H1 (cell line): ENCODE data around the gene PLPPR1. TPM values are rescaled to one million over a fixed set of nuclear protein-coding genes. Genes with fewer than 3 reads are reported as not detected.

ENCODE experiments used
- CTCF ChIA-PET: fragments of 300-600 bp; sonication (Branson Sonifier 250); formaldehyde crosslinking; loops from one replicate; lab custom pipeline; 2021; ENCODE audit not compliant: partially characterized antibody; lab: Charles Lee
- POLR2A ChIA-PET: fragments of 300-600 bp; sonication (Branson Sonifier 250); formaldehyde crosslinking; loops from one replicate; lab custom pipeline; 2021; ENCODE audit warnings: inconsistent platforms; ENCODE audit not compliant: partially characterized antibody; lab: Charles Lee
- DNase-seq, 2 experiments: peaks; one replicate each; pipeline versions ENCODE4 v3.0.0 to v3.0.0-alpha.2; 2010 to 2022; ENCODE audit warnings: low spot score in 2 of 2, low read depth in 1 of 2, mixed read lengths in 1 of 2
- FAIRE-seq: peaks from 2 replicates; lab custom pipeline; 2011; peaks lifted over from hg19 to GRCh38; lab: Jason Lieb, UNC
- H2AFZ ChIP-seq: 2 replicates; pipeline ENCODE4 v1.8.1; 2012; ENCODE audit warnings: low read length, inconsistent platforms
- H2AK5ac ChIP-seq: 2 replicates; pipeline ENCODE4 v1.6.1; 2013; ENCODE audit warnings: low read depth, low read length
- H2BK120ac ChIP-seq: replicated peaks from 2 replicates; pipeline ENCODE3; 2013; ENCODE audit warnings: low read depth, low read length, inconsistent platforms
- H2BK12ac ChIP-seq: 2 replicates; pipeline ENCODE4 v1.6.1; 2013; ENCODE audit warnings: low read depth, low read length
- H2BK15ac ChIP-seq: 2 replicates; pipeline ENCODE4 v1.6.1; 2013; ENCODE audit warnings: low read length
- H2BK20ac ChIP-seq: 2 replicates; pipeline ENCODE4 v1.6.1; 2013; ENCODE audit warnings: low read length
- H2BK5ac ChIP-seq: 2 replicates; pipeline ENCODE4 v1.6.1; 2013; ENCODE audit warnings: low read depth, low read length
- H3K14ac ChIP-seq: 2 replicates; pipeline ENCODE4 v1.6.1; 2013; ENCODE audit warnings: inconsistent platforms; ENCODE audit not compliant: insufficient read length
- H3K18ac ChIP-seq: 2 replicates; pipeline ENCODE4 v1.6.1; 2013; ENCODE audit warnings: low read length; ENCODE audit errors: extremely low read depth
- H3K23ac ChIP-seq: 2 replicates; pipeline ENCODE4 v1.6.1; 2013; ENCODE audit warnings: inconsistent platforms; ENCODE audit not compliant: insufficient read length
- H3K23me2 ChIP-seq: 2 replicates; pipeline ENCODE4 v1.6.1; 2013; ENCODE audit warnings: low read depth, low read length
- H3K27ac ChIP-seq: 2 replicates; pipeline ENCODE4 v1.6.1; 2011; ENCODE audit warnings: low read depth, low read length, inconsistent platforms
- H3K27me3 ChIP-seq, 4 experiments: replicated peaks in 1 of 4; 1 replicate in 1 of 4; 2 replicates in 3 of 4; pipeline versions ENCODE4 v1.6.1 to v1.8.1; 2011 to 2013; ENCODE audit warnings: low read length in 3 of 4, mild to moderate bottlenecking in 3 of 4, inconsistent platforms in 2 of 4, mixed read lengths in 2 of 4, moderate library complexity in 1 of 4; ENCODE audit not compliant: control insufficient read depth in 3 of 4, insufficient read depth in 3 of 4; ENCODE audit errors: extremely low read depth in 1 of 4
- H3K36me3 ChIP-seq, 4 experiments: 2 replicates each; pipeline versions ENCODE4 v1.6.1 to v1.8.1; 2011 to 2013; ENCODE audit warnings: mild to moderate bottlenecking in 4 of 4, low read length in 3 of 4, moderate library complexity in 2 of 4, control low read depth in 1 of 4, inconsistent platforms in 1 of 4; ENCODE audit not compliant: insufficient read depth in 4 of 4, control insufficient read depth in 2 of 4
- H3K4ac ChIP-seq: replicated peaks from 2 replicates; pipeline ENCODE3; 2013; ENCODE audit warnings: low read length, low read depth, mixed read lengths, inconsistent platforms; ENCODE audit not compliant: insufficient read length
- H3K4me1 ChIP-seq, 4 experiments: replicated peaks in 1 of 4; 1 replicate in 1 of 4; 2 replicates in 3 of 4; pipeline versions ENCODE4 v1.6.1 to v1.8.1; 2011 to 2013; ENCODE audit warnings: low read length in 3 of 4, inconsistent platforms in 2 of 4, mixed read lengths in 1 of 4; ENCODE audit not compliant: insufficient read depth in 4 of 4, control insufficient read depth in 3 of 4
- H3K4me2 ChIP-seq, 2 experiments: 2 replicates each; pipeline versions ENCODE4 v1.6.1 to v1.8.1; 2011 to 2013; ENCODE audit warnings: low read depth in 2 of 2, low read length in 2 of 2, control low read depth in 1 of 2, inconsistent platforms in 1 of 2, mild to moderate bottlenecking in 1 of 2; ENCODE audit not compliant: insufficient read depth in 1 of 2
- H3K4me3 ChIP-seq, 4 experiments: fragments of 200-600, 300-600 bp in 1 of 4; sonication (generic), shearing (Covaris generic), sonication (Bioruptor Twin) in 1 of 4; 2 replicates each; pipeline versions ENCODE4 v1.5.1 to v1.8.1; 2011 to 2016; ENCODE audit warnings: low read length in 4 of 4, low read depth in 3 of 4, control low read depth in 2 of 4, inconsistent platforms in 2 of 4, mild to moderate bottlenecking in 2 of 4, mixed read lengths in 1 of 4, moderate library complexity in 1 of 4; ENCODE audit not compliant: insufficient read depth in 2 of 4; ENCODE audit errors: extremely low read depth in 1 of 4
- H3K56ac ChIP-seq: replicated peaks from 2 replicates; pipeline ENCODE3; 2013; ENCODE audit warnings: low read depth, mild to moderate bottlenecking, mixed read lengths, low read length, inconsistent platforms; ENCODE audit not compliant: insufficient read length
- H3K79me1 ChIP-seq: 2 replicates; pipeline ENCODE4 v1.6.1; 2013; ENCODE audit warnings: low read depth, low read length, control low read depth
- H3K79me2 ChIP-seq, 2 experiments: 2 replicates each; pipeline versions ENCODE4 v1.6.1 to v1.8.1; 2012 to 2013; ENCODE audit warnings: low read length in 2 of 2, mild to moderate bottlenecking in 2 of 2, inconsistent platforms in 1 of 2; ENCODE audit not compliant: insufficient read depth in 2 of 2, control insufficient read depth in 1 of 2
- H3K9ac ChIP-seq, 4 experiments: replicated peaks in 1 of 4; 1 replicate in 1 of 4; 2 replicates in 3 of 4; pipeline versions ENCODE4 v1.6.1 to v1.8.1; 2011 to 2013; ENCODE audit warnings: low read depth in 3 of 4, low read length in 3 of 4, control low read depth in 2 of 4, mild to moderate bottlenecking in 2 of 4, moderate library complexity in 2 of 4, inconsistent platforms in 1 of 4; ENCODE audit errors: extremely low read depth in 1 of 4
- H3K9me3 ChIP-seq, 2 experiments: 2 replicates each; pipeline versions ENCODE4 v1.6.1 to v1.8.1; 2012 to 2013; ENCODE audit warnings: mild to moderate bottlenecking in 2 of 2, moderate library complexity in 2 of 2, control low read depth in 1 of 2, inconsistent platforms in 1 of 2, low read depth in 1 of 2, low read length in 1 of 2, mixed read lengths in 1 of 2; ENCODE audit not compliant: insufficient read depth in 2 of 2
- H4K20me1 ChIP-seq, 2 experiments: replicated peaks in 1 of 2; 2 replicates each; pipeline versions ENCODE3 to v1.8.1; 2011 to 2013; ENCODE audit warnings: inconsistent platforms in 2 of 2, low read length in 2 of 2, mild to moderate bottlenecking in 1 of 2; ENCODE audit not compliant: insufficient read depth in 2 of 2, control insufficient read depth in 1 of 2
- H4K5ac ChIP-seq: 2 replicates; pipeline ENCODE4 v1.6.1; 2013; ENCODE audit warnings: low read length, low read depth, mixed read lengths, inconsistent platforms; ENCODE audit not compliant: insufficient read length
- H4K8ac ChIP-seq: 2 replicates; pipeline ENCODE4 v1.8.0; 2013; ENCODE audit warnings: mild to moderate bottlenecking, moderate library complexity, low read length, inconsistent platforms; ENCODE audit not compliant: insufficient read depth; ENCODE audit errors: extremely low read depth
- H4K91ac ChIP-seq: replicated peaks from 2 replicates; pipeline ENCODE3; 2013; ENCODE audit warnings: low read length, mixed read lengths, inconsistent platforms; ENCODE audit not compliant: insufficient read length
- BRCA1 ChIP-seq: IDR thresholded peaks from 2 replicates; pipeline ENCODE4 v1.6.1; 2012; ENCODE audit warnings: low read depth, low read length, improper control_type of control experiment
- CBX5 ChIP-seq: fragments of 300-800, 300-1000 bp; sonication (generic); IDR thresholded peaks from 2 replicates; pipeline ENCODE4 v1.7.1; 2016; ENCODE audit warnings: antibody characterized with exemption, low read length, low read depth
- EP300 ChIP-seq, 2 experiments: IDR thresholded peaks; 1 replicate in 1 of 2; 2 replicates in 1 of 2; pipeline ENCODE4 v1.6.1; 2011 to 2012; ENCODE audit warnings: low read depth in 2 of 2, low read length in 2 of 2, mild to moderate bottlenecking in 2 of 2, borderline replicate concordance in 1 of 2, inconsistent platforms in 1 of 2, moderate library complexity in 1 of 2
- GTF2F1 ChIP-seq: IDR thresholded peaks from 2 replicates; pipeline ENCODE4 v1.6.1; 2012; ENCODE audit warnings: low read depth, low read length, improper control_type of control experiment, borderline replicate concordance
- HDAC2 ChIP-seq, 2 experiments: fragments of 300-600 bp in 1 of 2; sonication (generic) in 1 of 2; IDR thresholded peaks; 2 replicates each; pipeline ENCODE4 v1.6.1; 2011 to 2012; ENCODE audit warnings: low read depth in 2 of 2, low read length in 2 of 2, mild to moderate bottlenecking in 2 of 2, moderate library complexity in 2 of 2, borderline replicate concordance in 1 of 2, inconsistent platforms in 1 of 2
- POLR2A ChIP-seq, 2 experiments: IDR thresholded peaks; 1 replicate in 1 of 2; 2 replicates in 1 of 2; pipeline ENCODE4 v1.6.1; 2011; ENCODE audit warnings: low read depth in 2 of 2, low read length in 2 of 2, mild to moderate bottlenecking in 2 of 2; ENCODE audit errors: control extremely low read depth in 1 of 2
- RBBP5 ChIP-seq: IDR thresholded peaks from 2 replicates; pipeline ENCODE4 v1.7.1; 2012; ENCODE audit warnings: low read depth, mild to moderate bottlenecking, inconsistent platforms, low read length, moderate library complexity, borderline replicate concordance
- RFX5 ChIP-seq: IDR thresholded peaks from 2 replicates; pipeline ENCODE4 v1.6.1; 2011; ENCODE audit warnings: low read depth, low read length, improper control_type of control experiment, borderline replicate concordance
- SIN3A ChIP-seq, 2 experiments: IDR thresholded peaks in 1 of 2; conservative IDR thresholded peaks in 1 of 2; 2 replicates each; pipeline ENCODE4 v1.6.1; 2011 to 2012; ENCODE audit warnings: low read length in 2 of 2, improper control_type of control experiment in 1 of 2, low read depth in 1 of 2, mild to moderate bottlenecking in 1 of 2
- SRF ChIP-seq: IDR thresholded peaks from 2 replicates; pipeline ENCODE4 v1.6.1; 2011; ENCODE audit warnings: mild to moderate bottlenecking, low read depth, low read length, moderate library complexity
- TBP ChIP-seq: IDR thresholded peaks from 2 replicates; pipeline ENCODE4 v1.6.1; 2011; ENCODE audit warnings: low read depth, low read length, improper control_type of control experiment
- TEAD4 ChIP-seq: IDR thresholded peaks from 2 replicates; pipeline ENCODE4 v1.6.1; 2012; ENCODE audit warnings: low read depth, low read length, inconsistent platforms, mixed read lengths
- USF2 ChIP-seq: IDR thresholded peaks from 2 replicates; pipeline ENCODE4 v1.6.1; 2011; ENCODE audit warnings: low read length, improper control_type of control experiment
- ZNF274 ChIP-seq: IDR thresholded peaks from 2 replicates; pipeline ENCODE4 v1.7.0; 2012; ENCODE audit warnings: low read length, borderline replicate concordance; ENCODE audit errors: extremely low read depth
- polyA plus RNA-seq, 7 experiments: library from polyadenylated mRNA; depleted of rRNA in 3 of 7; stranded (reverse) in 5 of 7; unstranded in 2 of 7; fragments of >200 nt in 5 of 7; fragments of 200-250 nt in 2 of 7; gene quantifications; 1 replicate in 5 of 7; 2 replicates in 1 of 7; 4 replicates in 1 of 7; pipeline versions ENCODE4 v1.2.1 to v1.2.3, GENCODE V29; 2011 to 2013; ENCODE audit warnings: missing spikeins in 2 of 7, mixed read lengths in 2 of 7
- total RNA-seq: library from RNA; stranded (reverse); fragmentation: NEBNext Ultra II Directional; extraction: Animal tissue kit (Norgen Biotek cat#: 25700); gene quantifications from 2 replicates; pipeline ENCODE4 v1.2.1, GENCODE V29; 2021

Gene PLPPR1
- total and polyA plus RNA-seq, 2 of the 8 experiments (the other 6 are each of a cell fraction or from before 2014, with no cell fraction given) = 1.4 to 1.8 TPM

GRCh38 chr9:101093620-101094019, 65.1 kb downstream of the PLPPR1 start:
- TF ChIP-seq HDAC2 (IDR thresholded peaks at IDR 0.05; ENCODE audit: borderline replicate concordance in 1 of 2, low read depth in 2 of 2, low read length in 2 of 2) (no peak), SRF (no peak), RFX5 (no peak), EP300 (IDR thresholded peaks at IDR 0.05; ENCODE audit: borderline replicate concordance in 1 of 2, low read depth in 2 of 2, low read length in 2 of 2) (no peak), GTF2F1 (no peak), CBX5 (no peak), SIN3A (conservative IDR thresholded peaks at IDR 0.05 in 1 of 2, IDR thresholded peaks at IDR 0.05 in 1 of 2; ENCODE audit: low read depth in 1 of 2, low read length in 2 of 2) (no peak), TBP (no peak), USF2 (no peak), TEAD4 (no peak), ZNF274 (no peak), RBBP5 (no peak), BRCA1 (no peak), POLR2A (IDR thresholded peaks at IDR 0.05; ENCODE audit: control extremely low read depth in 1 of 2, low read depth in 2 of 2, low read length in 2 of 2) (no peak)
- no peaks in the 10 kb centered on the region for H3K27me3 ChIP-seq
- no peak overlapping the region for H3K23ac ChIP-seq
- H3K79me1 ChIP-seq = no peaks in the 10 kb centered on the region
- H3K18ac ChIP-seq = no peak overlapping the region
- no peak overlapping the region for H2BK20ac ChIP-seq
- H3K4me1 ChIP-seq = peaks cover 2 to 25% (median 18%) of the 10 kb centered on the region in 4 experiments; a peak in 6 of 7 replicates
- DNase-seq (no peak), FAIRE-seq (no peak)
- H3K36me3 ChIP-seq = no peaks in the 10 kb centered on the region; a peak in 1 of 8 replicates
- no peaks in the 10 kb centered on the region for H3K9me3 ChIP-seq
- H3K14ac ChIP-seq = no peak overlapping the region
- H3K27ac ChIP-seq = no peak overlapping the region
- no peak overlapping the region for H2BK5ac ChIP-seq
- CTCF ChIA-PET = interaction anchor here (0.6 to 1.1 kb wide), 2 partner anchors 28 to 121 kb away, joined by 3 to 4 read pairs; no protein-coding TSS in a partner anchor
- no peak overlapping the region for H3K4me2 ChIP-seq
- no peak overlapping the region for H4K91ac ChIP-seq
- H2BK12ac ChIP-seq = no peak overlapping the region
- H2AFZ ChIP-seq = no peak overlapping the region
- H3K23me2 ChIP-seq = 0 out of 2 replicates have a peak, but pooled peaks cover 3% of the 10 kb centered on the region
- H4K8ac ChIP-seq = no peak overlapping the region
- H4K20me1 ChIP-seq = no peaks in the 10 kb centered on the region
- H3K4me3 ChIP-seq = no peak overlapping the region
- no peak overlapping the region for H3K56ac ChIP-seq
- H2BK15ac ChIP-seq = no peak overlapping the region
- POLR2A ChIA-PET = interaction anchor here (1.4 kb wide), 1 partner anchor 12 kb away, joined by 3 read pairs; no protein-coding TSS in a partner anchor
- H4K5ac ChIP-seq = no peak overlapping the region
- H2AK5ac ChIP-seq = no peak overlapping the region
- no peak overlapping the region for H2BK120ac ChIP-seq
- H3K79me2 ChIP-seq = no peaks in the 10 kb centered on the region
- no peak overlapping the region for H3K4ac ChIP-seq
- H3K9ac ChIP-seq = no peak overlapping the region
